ENCODE measurements around the gene NXNL2.

Gene NXNL2

GRCh38 chr9:88530051-88530450, 4.9 kb upstream of the NXNL2 start:
- TF ChIP-seq, protein P1, sequence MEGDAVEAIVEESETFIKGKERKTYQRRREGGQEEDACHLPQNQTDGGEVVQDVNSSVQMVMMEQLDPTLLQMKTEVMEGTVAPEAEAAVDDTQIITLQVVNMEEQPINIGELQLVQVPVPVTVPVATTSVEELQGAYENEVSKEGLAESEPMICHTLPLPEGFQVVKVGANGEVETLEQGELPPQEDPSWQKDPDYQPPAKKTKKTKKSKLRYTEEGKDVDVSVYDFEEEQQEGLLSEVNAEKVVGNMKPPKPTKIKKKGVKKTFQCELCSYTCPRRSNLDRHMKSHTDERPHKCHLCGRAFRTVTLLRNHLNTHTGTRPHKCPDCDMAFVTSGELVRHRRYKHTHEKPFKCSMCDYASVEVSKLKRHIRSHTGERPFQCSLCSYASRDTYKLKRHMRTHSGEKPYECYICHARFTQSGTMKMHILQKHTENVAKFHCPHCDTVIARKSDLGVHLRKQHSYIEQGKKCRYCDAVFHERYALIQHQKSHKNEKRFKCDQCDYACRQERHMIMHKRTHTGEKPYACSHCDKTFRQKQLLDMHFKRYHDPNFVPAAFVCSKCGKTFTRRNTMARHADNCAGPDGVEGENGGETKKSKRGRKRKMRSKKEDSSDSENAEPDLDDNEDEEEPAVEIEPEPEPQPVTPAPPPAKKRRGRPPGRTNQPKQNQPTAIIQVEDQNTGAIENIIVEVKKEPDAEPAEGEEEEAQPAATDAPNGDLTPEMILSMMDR (IDR thresholded peaks at IDR 0.05; ENCODE audit: low read depth, low read length, missing control alignments): no peak
- DNase-seq (ENCODE audit: extremely low read depth, low read depth): peak; percentile 21
- H3K4me3 ChIP-seq (replicated peaks; ENCODE audit: low read depth, low read length): no peak overlapping the region

- TF ChIP-seq, protein P1 (IDR thresholded peaks at IDR 0.05; ENCODE audit: low read depth, low read length, missing control alignments): no peak
- peak overlapping the region; percentile 54 for H3K4me3 ChIP-seq (replicated peaks; ENCODE audit: low read depth, low read length)
- no peak for DNase-seq (ENCODE audit: extremely low read depth, low read depth)
Observed at GRCh38 chr9:88531920-88532698, 2.9 kb upstream of the NXNL2 start.

DNA sequence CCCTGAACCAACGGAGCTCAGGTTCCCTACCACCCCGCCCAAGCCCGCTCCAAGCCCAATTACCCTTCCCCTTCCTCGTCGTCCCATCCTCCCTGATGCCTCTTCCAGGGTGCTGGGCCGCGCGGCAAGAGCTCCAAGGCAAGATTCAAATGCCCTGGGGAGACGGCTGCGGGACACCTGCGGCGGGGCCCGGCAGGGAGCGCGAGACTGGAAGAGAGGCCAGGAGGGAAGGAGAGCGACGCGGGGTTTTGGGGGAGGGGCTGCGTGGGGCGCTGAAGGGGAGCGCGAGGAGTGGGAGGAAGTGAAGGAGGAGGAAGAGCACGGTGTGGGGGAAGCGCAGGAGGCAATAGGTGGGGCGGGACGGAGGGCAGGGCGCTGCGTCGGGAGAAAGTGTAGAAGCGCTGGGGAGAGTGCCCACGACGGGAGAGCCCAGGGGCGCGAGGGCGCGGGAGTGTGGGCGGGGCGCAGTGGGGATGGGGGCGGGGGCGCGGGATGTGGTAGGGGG, 975 bp upstream of the NXNL2 start:
- H3K4me3 ChIP-seq (replicated peaks; ENCODE audit: low read depth, low read length): peak overlapping the region; percentile 54
- no peak for DNase-seq (ENCODE audit: extremely low read depth, low read depth)
- TF ChIP-seq, protein P1 (IDR thresholded peaks at IDR 0.05; ENCODE audit: low read depth, low read length, missing control alignments): no peak

DNA sequence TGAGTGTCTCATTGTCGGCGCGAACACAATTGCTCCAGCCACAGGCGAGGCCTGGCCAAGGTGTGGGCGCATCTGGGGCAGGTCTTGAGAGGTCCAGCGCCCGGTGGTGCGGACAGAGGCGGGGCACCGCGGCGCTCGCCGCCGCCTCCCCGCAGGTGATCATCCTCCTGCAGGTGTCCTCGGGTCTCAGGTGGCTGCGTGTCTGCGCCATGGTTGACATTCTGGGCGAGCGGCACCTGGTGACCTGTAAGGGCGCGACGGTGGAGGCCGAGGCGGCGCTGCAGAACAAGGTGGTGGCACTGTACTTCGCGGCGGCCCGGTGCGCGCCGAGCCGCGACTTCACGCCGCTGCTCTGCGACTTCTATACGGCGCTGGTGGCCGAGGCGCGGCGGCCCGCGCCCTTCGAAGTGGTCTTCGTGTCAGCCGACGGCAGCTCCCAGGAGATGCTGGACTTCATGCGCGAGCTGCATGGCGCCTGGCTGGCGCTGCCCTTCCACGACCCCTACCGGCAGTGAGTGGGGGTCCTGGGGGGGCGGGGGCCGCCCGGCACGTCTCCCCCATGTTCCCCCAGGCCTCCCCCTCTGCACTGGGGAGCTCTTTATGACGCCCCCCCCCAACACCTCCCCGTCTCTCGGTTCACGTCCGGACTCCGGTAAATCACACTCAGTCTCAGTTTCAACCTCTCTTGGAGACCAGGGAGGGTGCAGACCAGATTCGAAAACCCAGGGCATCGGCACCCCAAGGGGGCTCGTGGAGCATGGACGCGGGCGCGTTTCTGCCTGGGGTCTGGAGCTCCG, 446 bp downstream of the NXNL2 start:
- TF ChIP-seq, protein P1 (IDR thresholded peaks at IDR 0.05; ENCODE audit: low read depth, low read length, missing control alignments): no peak
- peak overlapping the region; percentile 45 for H3K4me3 ChIP-seq (replicated peaks; ENCODE audit: low read depth, low read length)
- no peak for DNase-seq (ENCODE audit: extremely low read depth, low read depth)

DNA sequence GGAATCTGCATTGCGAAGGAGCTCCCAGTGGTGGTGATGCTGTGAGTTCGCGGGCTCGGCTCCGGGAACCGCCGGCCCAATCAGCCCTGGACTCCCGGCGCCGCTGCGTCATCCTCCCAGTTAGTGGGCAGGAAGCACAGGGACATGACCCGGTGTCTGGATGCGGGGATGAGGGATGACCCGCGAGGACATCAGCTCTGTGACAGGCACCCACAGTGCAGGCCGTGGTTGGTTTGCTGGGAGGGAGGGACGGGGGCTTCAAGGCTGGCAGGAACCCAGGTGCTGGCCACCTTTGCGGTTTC, 996 bp downstream of the NXNL2 start:
- TF ChIP-seq, protein P1 (IDR thresholded peaks at IDR 0.05; ENCODE audit: low read depth, low read length, missing control alignments): no peak
- peak overlapping the region; percentile 45 for H3K4me3 ChIP-seq (replicated peaks; ENCODE audit: low read depth, low read length)
- no peak for DNase-seq (ENCODE audit: extremely low read depth, low read depth)

- TF ChIP-seq, protein P1 (IDR thresholded peaks at IDR 0.05; ENCODE audit: low read depth, low read length, missing control alignments): no peak
- H3K4me3 ChIP-seq (replicated peaks; ENCODE audit: low read depth, low read length): no peak overlapping the region
- no peak for DNase-seq (ENCODE audit: extremely low read depth, low read depth)
Observed at GRCh38 chr9:88536951-88537760, 2.2 kb downstream of the NXNL2 start.
